HG03460 (cell line): ENCODE data around the gene OR1E2.
"Not testable (repeated sequence)": the region's sequence is repeated elsewhere in the genome, so short reads cannot be mapped to it uniquely, and the experiment has no call there.

Source experiments
- ATAC-seq: cut with Tn5 transposase; IDR thresholded peaks from one replicate; pipeline ENCODE4 v1.9.1; 2021; ENCODE audit not compliant: unreplicated experiment

The OR1E2 gene

GRCh38 chr17:3433741-3434140 is at the start of gene OR1E2:
Gene OR1E2 (minus strand): TSS chr17:3433841. CDS start chr17:3433841, 0 bp downstream.
- no peak for ATAC-seq

- no peak for ATAC-seq
These were observed 49.2 kb upstream of the OR1E2 start for GRCh38 chr17:3482852-3483251.

- no peak for ATAC-seq
These were observed 46.3 kb upstream of the OR1E2 start for GRCh38 chr17:3479988-3480387.

- ATAC-seq = no peak
These were observed 42.4 kb upstream of the OR1E2 start, which contains the start of gene ASPA for GRCh38 chr17:3475812-3476610. Gene ASPA (plus strand): TSS chr17:3475997. CDS start chr17:3476160, 163 bp downstream.

GRCh38 chr17:3475251-3475685 is 41.6 kb upstream of the OR1E2 start:
- no peak for ATAC-seq

- no peak for ATAC-seq
These were observed 40.6 kb upstream of the OR1E2 start for GRCh38 chr17:3474212-3474611.

GRCh38 chr17:3472137-3472536 is 38.5 kb upstream of the OR1E2 start:
- no peak for ATAC-seq

- no peak for ATAC-seq
These were observed 38.0 kb upstream of the OR1E2 start, which contains the start of gene SPATA22 for GRCh38 chr17:3471599-3471998. Gene SPATA22 (minus strand): TSS chr17:3471819. CDS start chr17:3469325, 2,494 bp downstream.

GRCh38 chr17:3469529-3469928 is 35.9 kb upstream of the OR1E2 start:
- no peak for ATAC-seq

- not testable (repeated sequence) for ATAC-seq
These were observed 32.7 kb upstream of the OR1E2 start for GRCh38 chr17:3466355-3466754.

- no peak for ATAC-seq
These were observed 14.5 kb upstream of the OR1E2 start for GRCh38 chr17:3448059-3448665.

- ATAC-seq = no peak
These were observed 14.0 kb upstream of the OR1E2 start for GRCh38 chr17:3447625-3448024.

- no peak for ATAC-seq
These were observed 6.8 kb upstream of the OR1E2 start for GRCh38 chr17:3440451-3440850.

- no peak for ATAC-seq
These were observed 4.7 kb upstream of the OR1E2 start for GRCh38 chr17:3438368-3438767.

- ATAC-seq = not testable (repeated sequence)
These were observed 426 bp downstream of the OR1E2 start for GRCh38 chr17:3433215-3433614.

GRCh38 chr17:3418222-3418621 is 15.4 kb downstream of the OR1E2 start:
- no peak for ATAC-seq

GRCh38 chr17:3415610-3416009 is 18.0 kb downstream of the OR1E2 start:
- ATAC-seq = no peak

GRCh38 chr17:3412216-3412615 is 21.4 kb downstream of the OR1E2 start:
- ATAC-seq = not testable (repeated sequence)

- ATAC-seq = no peak
These were observed 22.6 kb downstream of the OR1E2 start, which contains the start of gene OR3A3 for GRCh38 chr17:3411070-3411469. Gene OR3A3 (plus strand): TSS chr17:3411370.

- not testable (repeated sequence) for ATAC-seq
These were observed 29.8 kb downstream of the OR1E2 start for GRCh38 chr17:3403856-3404255.

- no peak for ATAC-seq
These were observed 31.9 kb downstream of the OR1E2 start for GRCh38 chr17:3401786-3402185.

GRCh38 chr17:3400055-3400454 is 33.6 kb downstream of the OR1E2 start:
- ATAC-seq = no peak
